H9 (cell line): Measurements from ENCODE around the gene CLMN. TPM values are rescaled to one million over a fixed set of nuclear protein-coding genes. Genes with fewer than 3 reads are reported as not detected.

Experiments used
- DNase-seq: peaks from one replicate; pipeline ENCODE4 v3.0.0-alpha.2; 2017
- H2AFZ ChIP-seq: one replicate; pipeline ENCODE4 v1.6.1; 2013; ENCODE audit warnings: mild to moderate bottlenecking, low read length, control low read depth, moderate library complexity
- H2AK5ac ChIP-seq: 2 replicates; pipeline ENCODE4 v1.6.1; 2013; ENCODE audit warnings: low read length, control low read depth, mixed read lengths; ENCODE audit not compliant: insufficient read length
- H2BK120ac ChIP-seq: one replicate; pipeline ENCODE4 v1.6.1; 2013; ENCODE audit warnings: low read depth, mild to moderate bottlenecking, low read length, control low read depth, inconsistent platforms; ENCODE audit not compliant: poor library complexity, severe bottlenecking
- H2BK12ac ChIP-seq: 2 replicates; pipeline ENCODE4 v1.6.1; 2013; ENCODE audit warnings: low read length, control low read depth, mixed read lengths, low read depth; ENCODE audit not compliant: insufficient read length
- H2BK15ac ChIP-seq: 2 replicates; pipeline ENCODE4 v1.6.1; 2013; ENCODE audit warnings: low read depth, low read length, control low read depth
- H2BK20ac ChIP-seq: one replicate; pipeline ENCODE4 v1.6.1; 2013; ENCODE audit warnings: low read depth, mild to moderate bottlenecking, low read length, control low read depth, inconsistent platforms; ENCODE audit not compliant: poor library complexity, severe bottlenecking
- H2BK5ac ChIP-seq: 2 replicates; pipeline ENCODE4 v1.6.1; 2013; ENCODE audit warnings: low read length, control low read depth, mixed read lengths; ENCODE audit not compliant: insufficient read length
- H3K14ac ChIP-seq: 2 replicates; pipeline ENCODE4 v1.6.1; 2013; ENCODE audit warnings: low read length, control low read depth; ENCODE audit not compliant: insufficient read depth
- H3K18ac ChIP-seq: 2 replicates; pipeline ENCODE4 v1.6.1; 2013; ENCODE audit warnings: low read depth, mild to moderate bottlenecking, mixed read lengths, low read length, control low read depth; ENCODE audit not compliant: insufficient read length
- H3K23ac ChIP-seq: 2 replicates; pipeline ENCODE4 v1.6.1; 2013; ENCODE audit warnings: low read length, control low read depth, mixed read lengths, low read depth; ENCODE audit not compliant: insufficient read length
- H3K23me2 ChIP-seq: 2 replicates; pipeline ENCODE4 v1.6.1; 2013; ENCODE audit warnings: low read depth, mild to moderate bottlenecking, mixed read lengths, low read length, control low read depth; ENCODE audit not compliant: insufficient read length, poor library complexity, severe bottlenecking
- H3K27ac ChIP-seq: 2 replicates; pipeline ENCODE4 v1.5.1; 2013; ENCODE audit warnings: low read length, control low read depth, mixed read lengths, low read depth; ENCODE audit not compliant: insufficient read length
- H3K27me3 ChIP-seq: 2 replicates; pipeline ENCODE4 v1.6.1; 2013; ENCODE audit warnings: low read length, control low read depth, inconsistent platforms; ENCODE audit not compliant: insufficient read depth
- H3K4ac ChIP-seq: 2 replicates; pipeline ENCODE4 v1.6.1; 2013; ENCODE audit warnings: low read depth, mild to moderate bottlenecking, control low read depth, inconsistent platforms, low read length, moderate library complexity
- H3K4me1 ChIP-seq: 2 replicates; pipeline ENCODE4 v1.6.1; 2013; ENCODE audit warnings: low read length, control low read depth, inconsistent platforms; ENCODE audit not compliant: insufficient read depth
- H3K4me2 ChIP-seq: 2 replicates; pipeline ENCODE4 v1.6.1; 2013; ENCODE audit warnings: low read length, control low read depth, mixed read lengths; ENCODE audit not compliant: insufficient read length, insufficient read depth
- H3K56ac ChIP-seq: 2 replicates; pipeline ENCODE4 v1.6.1; 2013; ENCODE audit warnings: low read depth, mild to moderate bottlenecking, mixed read lengths, low read length, control low read depth; ENCODE audit not compliant: insufficient read length
- H3K79me1 ChIP-seq: 2 replicates; pipeline ENCODE4 v1.6.1; 2013; ENCODE audit warnings: low read depth, mild to moderate bottlenecking, moderate library complexity, low read length, control low read depth, inconsistent platforms; ENCODE audit not compliant: insufficient read depth, poor library complexity, severe bottlenecking
- H3K79me2 ChIP-seq: 2 replicates; pipeline ENCODE4 v1.6.1; 2013; ENCODE audit warnings: low read length, control low read depth, inconsistent platforms; ENCODE audit not compliant: insufficient read depth
- H3K9ac ChIP-seq: 2 replicates; pipeline ENCODE4 v1.6.1; 2013; ENCODE audit warnings: low read length, control low read depth, mixed read lengths; ENCODE audit not compliant: insufficient read length; ENCODE audit errors: extremely low read depth
- H3K9me3 ChIP-seq: one replicate; pipeline ENCODE4 v1.6.1; 2013; ENCODE audit warnings: low read depth, low read length, inconsistent platforms; ENCODE audit not compliant: control insufficient read depth
- H3T11ph ChIP-seq: one replicate; pipeline ENCODE4 v1.6.1; 2013; ENCODE audit warnings: mild to moderate bottlenecking, low read length, control low read depth, inconsistent platforms
- H4K20me1 ChIP-seq: one replicate; pipeline ENCODE4 v1.6.1; 2013; ENCODE audit not compliant: control insufficient read depth, insufficient read length, insufficient read depth
- H4K5ac ChIP-seq: 2 replicates; pipeline ENCODE4 v1.6.1; 2013; ENCODE audit warnings: low read depth, mild to moderate bottlenecking, mixed read lengths, low read length, control low read depth; ENCODE audit not compliant: insufficient read length
- H4K8ac ChIP-seq: replicated peaks from 2 replicates; pipeline ENCODE4 v1.6.1; 2013; ENCODE audit warnings: low read length, control low read depth, mixed read lengths, low read depth; ENCODE audit not compliant: insufficient read length
- H4K91ac ChIP-seq: 2 replicates; pipeline ENCODE4 v1.6.1; 2013; ENCODE audit warnings: low read depth, mild to moderate bottlenecking, moderate library complexity, mixed read lengths, low read length, control low read depth; ENCODE audit not compliant: insufficient read length
- H3K27ac Mint-ChIP-seq, 3 experiments: 2 replicates in 2 of 3; 3 replicates in 1 of 3; pipeline ENCODE4 v1.8.0; 2020 to 2021; ENCODE audit warnings: mixed read lengths in 3 of 3, mild to moderate bottlenecking in 1 of 3, moderate library complexity in 1 of 3
- H3K27me3 Mint-ChIP-seq: 2 replicates; pipeline ENCODE4 v1.8.0; 2021; ENCODE audit warnings: low read depth, mild to moderate bottlenecking, moderate library complexity, mixed read lengths
- H3K36me3 Mint-ChIP-seq, 3 experiments: 2 replicates in 2 of 3; 3 replicates in 1 of 3; pipeline ENCODE4 v1.8.0; 2020 to 2021; ENCODE audit warnings: low read depth in 3 of 3, mixed read lengths in 3 of 3; ENCODE audit not compliant: insufficient read depth in 1 of 3
- H3K4me1 Mint-ChIP-seq, 2 experiments: 2 replicates each; pipeline ENCODE4 v1.8.0; 2020; ENCODE audit warnings: mixed read lengths in 2 of 2
- H3K4me3 Mint-ChIP-seq, 2 experiments: 2 replicates in 1 of 2; 3 replicates in 1 of 2; pipeline ENCODE4 v1.8.0; 2020 to 2021; ENCODE audit warnings: mild to moderate bottlenecking in 2 of 2, mixed read lengths in 2 of 2, moderate library complexity in 1 of 2
- H3K9me3 Mint-ChIP-seq, 2 experiments: 2 replicates in 1 of 2; 3 replicates in 1 of 2; pipeline ENCODE4 v1.8.0; 2020; ENCODE audit warnings: mild to moderate bottlenecking in 2 of 2, mixed read lengths in 2 of 2, moderate library complexity in 1 of 2
- CTCF ChIP-seq: fragments of 200-600 bp; sonication (generic); conservative IDR thresholded peaks from 3 replicates; pipeline ENCODE4 v1.8.0; 2021; ENCODE audit warnings: antibody characterized with exemption, mild to moderate bottlenecking
- WGBS: extraction: QIAGEN DNeasy Blood & Tissue Kit; methylation state at CpG from one replicate; pipeline ENCODE4 v1.1.7; 2013; ENCODE audit warnings: missing lambda C conversion rate, low lambda C conversion rate, mixed read lengths; ENCODE audit not compliant: insufficient read length; ENCODE audit errors: extremely low coverage; 5-methylcytosine and 5-hydroxymethylcytosine counted together
- total RNA-seq: library from RNA; stranded (reverse); gene quantifications from 2 replicates; pipeline ENCODE4 v1.2.1, GENCODE V29; 2021

Gene CLMN
- total RNA-seq, 1 experiment from 2014 or later, result 7.6 TPM

GRCh38 chr14:95197551-95197950 is 122.2 kb downstream of the CLMN start:
- H4K5ac ChIP-seq, result no peak overlapping the region
- no peak overlapping the region for H4K8ac ChIP-seq
- no peak overlapping the region for H3K4ac ChIP-seq
- H4K20me1 ChIP-seq, result no peaks in the 10 kb centered on the region
- no peak overlapping the region for H3K27ac ChIP-seq
- H3K23ac ChIP-seq, result no peak overlapping the region
- WGBS, result no CpG with 5 or more reads among the region's 8 CpGs
- H2AK5ac ChIP-seq, result no peak overlapping the region
- peak; percentile 51 for DNase-seq
- H3K9ac ChIP-seq, result no peak overlapping the region
- no peak overlapping the region for H3K18ac ChIP-seq
- H2BK20ac ChIP-seq, result no peak overlapping the region
- H3K4me1 ChIP-seq, result peaks cover 7% of the 10 kb centered on the region; the same call in 1 of the 2 replicates
- H2BK5ac ChIP-seq, result no peak overlapping the region
- TF ChIP-seq CTCF, result no peak
- H3K9me3 ChIP-seq, result no peaks in the 10 kb centered on the region
- Mint-ChIP-seq H3K27ac (peak overlapping the region in 2 of 3 experiments; percentile 54 to 93; a peak in 3 of 7 replicates), H3K27me3 (peaks cover 2% of the 10 kb centered on the region; the same call in 1 of the 2 replicates), H3K9me3 (no peaks in the 10 kb centered on the region; a peak in 1 of 5 replicates), H3K4me3 (peak overlapping the region in 1 of 2 experiments; percentile 9; a peak in 1 of 5 replicates), H3K4me1 (peaks cover 45 to 48% of the 10 kb centered on the region in 2 experiments), H3K36me3 (no peaks in the 10 kb centered on the region; a peak in 1 of 7 replicates)
- H2BK120ac ChIP-seq, result no peak overlapping the region
- no peak overlapping the region for H2BK15ac ChIP-seq
- H3K56ac ChIP-seq, result no peak overlapping the region
- no peak overlapping the region for H2BK12ac ChIP-seq
- H3K79me2 ChIP-seq, result no peaks in the 10 kb centered on the region
- H4K91ac ChIP-seq, result no peak overlapping the region
- H3K23me2 ChIP-seq, result no peaks in the 10 kb centered on the region
- peak overlapping the region; percentile 54; the same call in 1 of the 2 replicates for H3K14ac ChIP-seq
- no peak overlapping the region for H3K4me2 ChIP-seq
- no peaks in the 10 kb centered on the region for H3K27me3 ChIP-seq
- H2AFZ ChIP-seq, result no peak overlapping the region
- no peak overlapping the region for H3T11ph ChIP-seq
- no peaks in the 10 kb centered on the region for H3K79me1 ChIP-seq
